Measurements from ENCODE around the gene C16orf54.

DNA sequence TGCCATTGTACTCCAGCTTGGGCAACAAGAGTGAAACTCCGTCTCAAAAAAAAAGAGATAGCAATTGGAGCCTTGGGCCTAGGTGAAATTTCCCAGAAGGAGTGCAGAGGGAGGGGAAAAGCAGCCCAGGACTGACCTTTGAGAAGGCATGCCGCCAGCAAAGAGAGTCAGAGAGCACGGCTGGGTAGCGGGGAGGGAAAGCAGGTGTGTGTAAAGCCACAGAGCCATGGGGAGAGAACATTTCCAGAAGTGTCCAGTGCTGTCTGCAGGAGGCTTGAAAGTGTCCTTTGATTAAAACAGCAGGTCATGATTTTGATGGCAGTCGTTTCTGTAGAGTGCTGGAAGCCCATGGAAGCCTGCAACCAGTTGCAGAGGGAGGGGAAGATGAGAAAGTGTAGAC lies 8.1 kb downstream of the C16orf54 start:
- TF ChIP-seq, protein P1, sequence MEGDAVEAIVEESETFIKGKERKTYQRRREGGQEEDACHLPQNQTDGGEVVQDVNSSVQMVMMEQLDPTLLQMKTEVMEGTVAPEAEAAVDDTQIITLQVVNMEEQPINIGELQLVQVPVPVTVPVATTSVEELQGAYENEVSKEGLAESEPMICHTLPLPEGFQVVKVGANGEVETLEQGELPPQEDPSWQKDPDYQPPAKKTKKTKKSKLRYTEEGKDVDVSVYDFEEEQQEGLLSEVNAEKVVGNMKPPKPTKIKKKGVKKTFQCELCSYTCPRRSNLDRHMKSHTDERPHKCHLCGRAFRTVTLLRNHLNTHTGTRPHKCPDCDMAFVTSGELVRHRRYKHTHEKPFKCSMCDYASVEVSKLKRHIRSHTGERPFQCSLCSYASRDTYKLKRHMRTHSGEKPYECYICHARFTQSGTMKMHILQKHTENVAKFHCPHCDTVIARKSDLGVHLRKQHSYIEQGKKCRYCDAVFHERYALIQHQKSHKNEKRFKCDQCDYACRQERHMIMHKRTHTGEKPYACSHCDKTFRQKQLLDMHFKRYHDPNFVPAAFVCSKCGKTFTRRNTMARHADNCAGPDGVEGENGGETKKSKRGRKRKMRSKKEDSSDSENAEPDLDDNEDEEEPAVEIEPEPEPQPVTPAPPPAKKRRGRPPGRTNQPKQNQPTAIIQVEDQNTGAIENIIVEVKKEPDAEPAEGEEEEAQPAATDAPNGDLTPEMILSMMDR (IDR thresholded peaks at IDR 0.05): peak in 1 of 6 experiments; percentile 15
- no peak for TF ChIP-seq POLR2A (IDR thresholded peaks at IDR 0.05)
